GM12875 (cell line): ENCODE results near the gene EFR3B.
"Not testable (repeated sequence)": the region's sequence is repeated elsewhere in the genome, so short reads cannot be mapped to it uniquely, and the experiment has no call there.

Experiments
- H3K4me3 ChIP-seq: one replicate; pipeline ENCODE4 v1.5.1; 2011; ENCODE audit warnings: low read depth, low read length, control low read depth
- TF ChIP-seq, protein P1 (sequence below): IDR thresholded peaks from 2 replicates; pipeline ENCODE4 v1.5.1; 2011; ENCODE audit warnings: low read depth, mild to moderate bottlenecking, control low read depth, inconsistent platforms, low read length, moderate library complexity, borderline replicate concordance; ENCODE audit not compliant: insufficient read depth

The EFR3B gene

DNA sequence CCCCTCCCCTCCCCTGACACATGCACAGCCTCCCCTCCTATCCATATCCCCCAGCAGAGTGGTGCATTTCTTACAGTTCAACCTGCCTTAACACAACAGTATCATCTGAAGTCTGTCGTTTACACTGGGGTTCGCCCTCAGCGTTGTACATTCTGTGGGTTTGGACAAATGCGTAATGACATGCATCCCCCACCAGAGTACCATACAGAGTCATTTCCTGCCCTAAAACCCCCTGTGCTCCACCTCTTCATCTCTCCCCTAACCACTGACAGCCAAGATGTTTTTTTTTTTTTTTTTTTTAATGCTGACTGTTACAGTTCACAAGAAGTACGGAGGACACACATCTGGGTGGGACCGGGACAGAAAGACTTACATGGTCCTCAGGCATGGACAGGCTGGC lies 103.9 kb downstream of the EFR3B start:
- no peak overlapping the region for H3K4me3 ChIP-seq
- TF ChIP-seq, protein P1, sequence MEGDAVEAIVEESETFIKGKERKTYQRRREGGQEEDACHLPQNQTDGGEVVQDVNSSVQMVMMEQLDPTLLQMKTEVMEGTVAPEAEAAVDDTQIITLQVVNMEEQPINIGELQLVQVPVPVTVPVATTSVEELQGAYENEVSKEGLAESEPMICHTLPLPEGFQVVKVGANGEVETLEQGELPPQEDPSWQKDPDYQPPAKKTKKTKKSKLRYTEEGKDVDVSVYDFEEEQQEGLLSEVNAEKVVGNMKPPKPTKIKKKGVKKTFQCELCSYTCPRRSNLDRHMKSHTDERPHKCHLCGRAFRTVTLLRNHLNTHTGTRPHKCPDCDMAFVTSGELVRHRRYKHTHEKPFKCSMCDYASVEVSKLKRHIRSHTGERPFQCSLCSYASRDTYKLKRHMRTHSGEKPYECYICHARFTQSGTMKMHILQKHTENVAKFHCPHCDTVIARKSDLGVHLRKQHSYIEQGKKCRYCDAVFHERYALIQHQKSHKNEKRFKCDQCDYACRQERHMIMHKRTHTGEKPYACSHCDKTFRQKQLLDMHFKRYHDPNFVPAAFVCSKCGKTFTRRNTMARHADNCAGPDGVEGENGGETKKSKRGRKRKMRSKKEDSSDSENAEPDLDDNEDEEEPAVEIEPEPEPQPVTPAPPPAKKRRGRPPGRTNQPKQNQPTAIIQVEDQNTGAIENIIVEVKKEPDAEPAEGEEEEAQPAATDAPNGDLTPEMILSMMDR: no peak

- no peak overlapping the region for H3K4me3 ChIP-seq
- TF ChIP-seq, protein P1: no peak
Observed at GRCh38 chr2:25146896-25147295, 105.0 kb downstream of the EFR3B start.

GRCh38 chr2:25149646-25150045 lies 107.8 kb downstream of the EFR3B start:
- H3K4me3 ChIP-seq: no peak overlapping the region
- TF ChIP-seq, protein P1: no peak

DNA sequence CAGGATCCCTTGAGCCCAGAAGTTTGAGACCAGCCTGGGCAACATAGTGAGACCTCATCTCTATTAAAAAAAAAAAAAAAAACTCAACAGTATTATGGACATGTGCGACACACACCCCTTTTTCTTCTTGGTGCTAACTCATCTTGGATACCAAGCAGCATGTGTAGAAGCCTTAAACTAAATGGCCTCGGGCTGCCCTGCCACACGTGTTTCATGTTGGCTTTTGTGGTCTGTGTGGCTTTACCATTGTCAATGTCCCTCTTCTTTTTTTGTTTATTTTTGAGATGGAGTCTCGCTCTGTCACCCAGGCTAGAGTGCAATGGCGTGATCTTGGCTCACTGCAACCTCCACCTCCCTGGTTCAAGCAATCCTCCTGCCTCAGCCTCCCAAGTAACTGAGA lies 109.1 kb downstream of the EFR3B start:
- not testable (repeated sequence) for H3K4me3 ChIP-seq

DNA sequence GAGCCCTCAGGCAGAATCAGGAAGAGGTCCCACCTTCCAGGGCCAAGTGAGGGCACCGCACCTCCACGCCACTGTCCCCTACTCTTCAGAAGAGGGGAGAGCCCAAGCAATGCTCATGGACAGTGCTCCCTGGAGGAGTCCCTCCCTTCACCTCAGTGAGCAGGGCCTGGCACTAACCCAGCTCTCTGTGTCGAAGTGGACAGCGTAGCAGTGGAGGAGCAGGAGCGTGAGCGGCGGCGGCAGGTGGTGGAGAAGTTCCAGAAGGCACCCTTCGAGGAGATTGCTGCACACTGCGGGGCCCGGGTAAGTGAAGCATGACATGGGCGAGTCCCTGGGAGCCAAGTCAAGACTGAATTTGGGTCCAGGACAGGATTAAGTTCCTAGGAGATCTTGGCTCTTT lies 109.8 kb downstream of the EFR3B start:
- TF ChIP-seq, protein P1: no peak
- H3K4me3 ChIP-seq: no peak overlapping the region

DNA sequence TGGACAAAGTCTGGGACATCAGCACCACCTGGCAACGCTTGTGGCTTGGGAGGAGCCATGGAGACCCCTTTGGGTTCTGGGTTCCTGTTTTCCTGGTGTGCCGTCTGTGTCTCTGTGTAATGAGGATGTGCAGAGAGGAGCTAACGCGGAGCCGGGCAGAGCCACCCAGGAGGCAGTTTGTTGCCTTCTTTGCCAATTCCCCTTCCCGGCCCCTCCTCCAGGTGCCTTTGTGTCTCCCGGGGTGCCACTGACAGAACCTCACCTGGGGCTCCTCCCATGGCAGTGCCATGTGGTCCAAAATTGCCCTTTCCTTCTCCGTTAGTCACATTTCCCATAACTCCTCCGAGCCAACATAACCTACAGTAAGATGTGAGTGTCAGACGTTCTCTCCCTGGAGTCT lies 113.5 kb downstream of the EFR3B start:
- no peak overlapping the region for H3K4me3 ChIP-seq
- TF ChIP-seq, protein P1: no peak

DNA sequence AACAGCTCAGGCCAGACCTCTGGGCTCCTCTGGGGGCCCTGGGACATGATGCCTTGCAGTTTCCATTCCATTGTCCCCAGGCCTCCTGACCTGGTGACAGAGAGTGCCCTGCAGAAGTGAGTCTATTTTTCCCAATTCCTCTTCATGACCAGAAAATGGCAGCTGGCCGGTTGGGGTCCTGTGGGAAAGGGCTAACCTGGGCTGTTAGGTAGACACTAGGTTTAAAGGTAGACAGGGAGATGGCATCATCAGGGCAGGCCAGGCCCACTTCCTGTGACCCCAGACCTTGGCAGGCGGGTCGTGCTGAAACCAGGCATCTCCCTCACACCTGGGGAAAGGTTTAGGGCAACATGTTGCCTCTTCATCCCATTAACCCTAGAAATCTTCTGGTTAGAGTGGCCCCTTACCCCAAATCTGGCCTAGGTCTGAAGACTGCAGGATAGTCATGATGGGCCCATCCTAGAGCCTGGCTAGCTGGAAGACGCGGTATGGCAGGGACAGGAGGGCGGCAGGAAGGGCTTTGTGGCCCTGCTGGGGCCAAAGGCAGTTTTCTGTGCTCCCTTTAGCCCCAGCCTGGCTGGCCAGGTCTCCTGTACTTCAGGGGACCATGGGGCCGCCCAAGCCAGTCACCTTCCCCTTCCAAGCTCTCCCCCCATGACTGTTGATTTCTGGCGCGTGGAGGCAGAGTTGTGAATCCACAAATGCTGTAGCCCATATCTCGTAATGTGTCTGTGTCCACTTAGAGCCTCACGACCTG lies 116.4 kb downstream of the EFR3B start:
- H3K4me3 ChIP-seq: no peak overlapping the region
- TF ChIP-seq, protein P1: no peak
